GM12878 (cell line): ENCODE results near the gene STEAP4.

ENCODE experiments used
- ASH2L ChIP-seq: fragments of 300-600, 200-600 bp; sonication (generic); IDR thresholded peaks from 2 replicates; pipeline ENCODE4 v1.6.1; 2017; ENCODE audit warnings: low read depth, mild to moderate bottlenecking, borderline replicate concordance
- CTCF ChIP-seq, 3 experiments: IDR thresholded peaks in 2 of 3; conservative IDR thresholded peaks in 1 of 3; 2 replicates each; pipeline ENCODE4 v1.5.1; 2011; ENCODE audit warnings: low read depth in 3 of 3, low read length in 3 of 3, mild to moderate bottlenecking in 3 of 3, control low read depth in 2 of 3, moderate library complexity in 2 of 3, inconsistent platforms in 1 of 3, mixed read lengths in 1 of 3; ENCODE audit not compliant: control insufficient read depth in 2 of 3, insufficient read depth in 1 of 3; ENCODE audit errors: extremely low read depth in 1 of 3
- EP300 ChIP-seq, 2 experiments: fragments of 150-350 bp in 1 of 2; IDR thresholded peaks; 2 replicates each; pipeline ENCODE4 v1.6.1; 2011 to 2012; ENCODE audit warnings: low read depth in 2 of 2, low read length in 2 of 2, borderline replicate concordance in 1 of 2, improper control_type of control experiment in 1 of 2, inconsistent platforms in 1 of 2; ENCODE audit not compliant: control insufficient read depth in 1 of 2
- LARP7 ChIP-seq: fragments of 450-650 bp; IDR thresholded peaks from 2 replicates; pipeline ENCODE4 v1.6.1; 2017; ENCODE audit warnings: mild to moderate bottlenecking
- MAX ChIP-seq: IDR thresholded peaks from 2 replicates; pipeline ENCODE4 v1.6.1; 2012; ENCODE audit warnings: low read depth, low read length, improper control_type of control experiment
- NFYB ChIP-seq: IDR thresholded peaks from 2 replicates; pipeline ENCODE4 v1.6.1; 2011; ENCODE audit warnings: low read depth, mild to moderate bottlenecking, low read length, improper control_type of control experiment, moderate library complexity; ENCODE audit not compliant: insufficient read depth
- SMC3 ChIP-seq: IDR thresholded peaks from 2 replicates; pipeline ENCODE4 v1.6.1; 2011; ENCODE audit warnings: low read length, improper control_type of control experiment, borderline replicate concordance
- TCF12 ChIP-seq: IDR thresholded peaks from 2 replicates; pipeline ENCODE4 v1.6.1; 2011; ENCODE audit warnings: low read depth, mild to moderate bottlenecking, low read length

- TF ChIP-seq MAX = no peak
- TF ChIP-seq TCF12 = no peak
- no peak for TF ChIP-seq SMC3
- TF ChIP-seq EP300 (IDR thresholded peaks at IDR 0.05; ENCODE audit: borderline replicate concordance in 1 of 2, control insufficient read depth in 1 of 2, low read depth in 2 of 2, low read length in 2 of 2) = no peak
- no peak for TF ChIP-seq ASH2L
- no peak for TF ChIP-seq NFYB
- no peak for TF ChIP-seq CTCF (IDR thresholded peaks at IDR 0.05 in 2 of 3, conservative IDR thresholded peaks at IDR 0.05 in 1 of 3; ENCODE audit: control insufficient read depth in 2 of 3, extremely low read depth in 1 of 3, insufficient read depth in 1 of 3, low read depth in 3 of 3, low read length in 3 of 3)
- no peak for TF ChIP-seq LARP7
Observed at GRCh38 chr7:88305044-88305443, 1.6 kb downstream of the STEAP4 start.
